H1 (cell line): ENCODE measurements around the gene CUL4A. TPM values are rescaled to one million over a fixed set of nuclear protein-coding genes. Genes with fewer than 3 reads are reported as not detected.

Experiments used
- RNF2 ChIP-seq: fragments of 200-900, 300-1000 bp; sonication (generic); IDR thresholded peaks from 2 replicates; pipeline ENCODE4 v1.7.1; 2016; ENCODE audit warnings: borderline replicate concordance, low read depth, mild to moderate bottlenecking, antibody characterized with exemption, low read length; ENCODE audit not compliant: poor library complexity, severe bottlenecking; ENCODE audit errors: missing control alignments
- SIRT6 ChIP-seq: IDR thresholded peaks from one replicate; pipeline ENCODE4 v1.7.1; 2012; ENCODE audit warnings: low read length, inconsistent platforms
- USF2 ChIP-seq: IDR thresholded peaks from 2 replicates; pipeline ENCODE4 v1.6.1; 2011; ENCODE audit warnings: low read length, improper control_type of control experiment
- polyA plus RNA-seq, 7 experiments: library from polyadenylated mRNA; depleted of rRNA in 3 of 7; stranded (reverse) in 5 of 7; unstranded in 2 of 7; fragments of >200 nt in 5 of 7; fragments of 200-250 nt in 2 of 7; gene quantifications; 1 replicate in 5 of 7; 2 replicates in 1 of 7; 4 replicates in 1 of 7; pipeline versions ENCODE4 v1.2.1 to v1.2.3, GENCODE V29; 2011 to 2013; ENCODE audit warnings: missing spikeins in 2 of 7, mixed read lengths in 2 of 7
- total RNA-seq: library from RNA; stranded (reverse); fragmentation: NEBNext Ultra II Directional; extraction: Animal tissue kit (Norgen Biotek cat#: 25700); gene quantifications from 2 replicates; pipeline ENCODE4 v1.2.1, GENCODE V29; 2021

The CUL4A gene
- total and polyA plus RNA-seq, 2 of the 8 experiments (the other 6 are each of a cell fraction or from before 2014, with no cell fraction given), result 54.7 to 101 TPM

GRCh38 chr13:113239357-113239756 lies 29.9 kb downstream of the CUL4A start (continued):
- TF ChIP-seq USF2, result no peak
- TF ChIP-seq RNF2, result no peak
- TF ChIP-seq SIRT6, result no peak
